Ascending aorta (tissue), 2 donors: ENCODE measurements around the gene DCDC2C. TPM values are rescaled to one million over a fixed set of nuclear protein-coding genes. Genes with fewer than 3 reads are reported as not detected.

Experiments used
- DNase-seq, 2 donors: peaks; one replicate each; pipeline ENCODE4 v3.0.0-alpha.2; 2019; ENCODE audit warnings: low spot score in 2 of 2
- H3K27ac ChIP-seq, 2 donors: fragments of 200-600 bp; sonication (generic); one replicate each; pipeline ENCODE4 v1.5.1; 2016 to 2017; ENCODE audit warnings: mild to moderate bottlenecking in 1 of 2
- H3K27me3 ChIP-seq: fragments of 200-600 bp; sonication (generic); one replicate; pipeline ENCODE4 v1.5.1; 2017
- H3K36me3 ChIP-seq, 2 donors: fragments of 200-600 bp; sonication (generic); one replicate each; pipeline ENCODE4 v1.5.1; 2016
- H3K4me1 ChIP-seq, 2 donors: fragments of 200-600 bp; sonication (generic); one replicate each; pipeline ENCODE4 v1.5.1; 2016 to 2017; ENCODE audit warnings: mild to moderate bottlenecking in 1 of 2
- H3K4me3 ChIP-seq, 2 donors: fragments of 200-600 bp; sonication (generic); one replicate each; pipeline ENCODE4 v1.5.1; 2016 to 2017; ENCODE audit warnings: mild to moderate bottlenecking in 1 of 2
- H3K9me3 ChIP-seq, 2 donors: fragments of 200-600 bp; sonication (generic); one replicate each; pipeline ENCODE4 v1.5.1; 2016
- intact Hi-C: fragments of 100-400 bp; cut with DNase I; formaldehyde crosslinking; loops from one replicate; pipeline ENCODE4 v1.15.1; 2023
- total RNA-seq: library from RNA; depleted of rRNA; stranded (reverse); fragments of >200 nt; gene quantifications from one replicate; pipeline ENCODE4 v1.1.0, GENCODE V29; 2016
- TF ChIP-seq, protein P1 (sequence below), 3 experiments: fragments of 200-600 bp in 2 of 3; fragments of 450-650 bp in 1 of 3; sonication (generic) in 2 of 3; IDR thresholded peaks; one replicate each; pipeline ENCODE4 v1.5.1; 2016 to 2019; ENCODE audit warnings: antibody characterized with exemption in 3 of 3, mild to moderate bottlenecking in 1 of 3, moderate library complexity in 1 of 3

The DCDC2C gene
- total RNA-seq, 1 donor from 2014 or later = 2.4 TPM

DNA sequence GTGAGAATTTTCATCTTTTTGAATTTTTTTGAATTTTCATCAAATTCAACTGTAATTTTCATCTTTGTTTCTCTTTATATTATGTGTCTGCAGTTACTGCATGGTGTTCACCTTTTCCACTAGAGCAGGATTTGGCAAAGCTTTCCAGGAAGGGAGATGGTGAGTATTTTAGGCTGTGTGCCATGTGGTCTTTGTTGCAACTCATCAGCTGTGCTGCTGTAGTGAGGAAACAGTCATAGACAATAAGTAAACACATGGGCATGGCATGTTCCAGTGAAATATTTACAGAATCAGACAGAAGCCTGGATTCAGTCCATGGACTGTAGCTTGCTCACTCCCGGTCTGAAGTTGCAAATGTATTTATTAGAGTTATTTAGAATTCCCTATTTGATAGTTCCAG lies 120.4 kb downstream of the DCDC2C start:
- Histone ChIP-seq H3K9me3 (no peaks in the 10 kb centered on the region), H3K36me3 (no peaks in the 10 kb centered on the region), H3K27me3 (no peaks in the 10 kb centered on the region), H3K4me3 (no peak overlapping the region), H3K27ac (no peak overlapping the region), H3K4me1 (no peaks in the 10 kb centered on the region)
- intact Hi-C loops = no loop called here
- DNase-seq = no peak
- TF ChIP-seq, protein P1, sequence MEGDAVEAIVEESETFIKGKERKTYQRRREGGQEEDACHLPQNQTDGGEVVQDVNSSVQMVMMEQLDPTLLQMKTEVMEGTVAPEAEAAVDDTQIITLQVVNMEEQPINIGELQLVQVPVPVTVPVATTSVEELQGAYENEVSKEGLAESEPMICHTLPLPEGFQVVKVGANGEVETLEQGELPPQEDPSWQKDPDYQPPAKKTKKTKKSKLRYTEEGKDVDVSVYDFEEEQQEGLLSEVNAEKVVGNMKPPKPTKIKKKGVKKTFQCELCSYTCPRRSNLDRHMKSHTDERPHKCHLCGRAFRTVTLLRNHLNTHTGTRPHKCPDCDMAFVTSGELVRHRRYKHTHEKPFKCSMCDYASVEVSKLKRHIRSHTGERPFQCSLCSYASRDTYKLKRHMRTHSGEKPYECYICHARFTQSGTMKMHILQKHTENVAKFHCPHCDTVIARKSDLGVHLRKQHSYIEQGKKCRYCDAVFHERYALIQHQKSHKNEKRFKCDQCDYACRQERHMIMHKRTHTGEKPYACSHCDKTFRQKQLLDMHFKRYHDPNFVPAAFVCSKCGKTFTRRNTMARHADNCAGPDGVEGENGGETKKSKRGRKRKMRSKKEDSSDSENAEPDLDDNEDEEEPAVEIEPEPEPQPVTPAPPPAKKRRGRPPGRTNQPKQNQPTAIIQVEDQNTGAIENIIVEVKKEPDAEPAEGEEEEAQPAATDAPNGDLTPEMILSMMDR (IDR thresholded peaks at IDR 0.05) = no peak

DNA sequence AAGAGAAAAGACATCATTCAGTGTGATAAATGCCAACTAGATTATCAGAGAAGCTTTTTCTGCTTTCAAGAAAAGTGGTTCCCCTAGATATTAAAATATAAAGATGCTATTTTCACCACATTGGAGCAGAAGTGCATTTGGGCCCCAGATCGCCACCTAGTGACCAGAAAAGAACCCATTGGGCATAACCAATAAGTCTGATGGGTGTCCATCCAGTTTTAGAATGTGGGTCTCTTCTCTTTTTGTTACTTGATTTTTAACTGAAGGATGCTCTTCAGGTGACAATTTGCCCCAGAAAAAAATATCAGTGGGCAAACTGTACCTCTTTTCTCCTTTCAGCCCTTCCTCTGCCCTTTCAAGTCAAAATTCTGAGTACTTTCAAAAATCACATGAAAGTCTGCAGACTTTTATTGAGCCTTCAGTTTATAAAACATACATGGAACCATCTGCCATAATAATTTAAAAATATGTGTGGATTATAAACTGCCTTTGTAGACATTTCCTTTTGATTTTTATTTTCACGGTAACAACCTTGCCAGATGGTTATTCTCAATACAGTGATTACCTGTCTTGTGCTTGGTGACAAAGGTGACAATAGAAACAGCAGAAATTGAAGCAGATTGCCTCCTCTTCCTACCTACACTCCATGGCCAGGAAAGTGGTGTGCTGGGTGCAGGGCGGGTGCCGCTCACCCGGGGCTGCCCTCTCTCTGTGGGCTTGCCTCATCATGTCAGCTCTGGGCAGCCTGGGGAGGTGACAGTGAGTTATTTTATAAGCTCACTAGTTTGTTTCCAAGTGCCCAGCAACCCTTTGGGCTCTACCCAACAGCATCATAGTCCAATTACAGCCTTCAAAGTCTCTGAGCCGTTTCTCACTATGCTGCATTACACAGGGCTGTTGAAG lies 124.5 kb downstream of the DCDC2C start:
- H3K9me3 ChIP-seq = no peaks in the 10 kb centered on the region
- no peaks in the 10 kb centered on the region for H3K4me1 ChIP-seq
- H3K27me3 ChIP-seq = no peaks in the 10 kb centered on the region
- no peak for DNase-seq
- no peak overlapping the region for H3K4me3 ChIP-seq
- H3K27ac ChIP-seq = no peak overlapping the region
- intact Hi-C loops = no loop called here
- TF ChIP-seq, protein P1 (IDR thresholded peaks at IDR 0.05) = peak in 2 of 3 experiments; percentile 25 to 45
- no peaks in the 10 kb centered on the region for H3K36me3 ChIP-seq

DNA sequence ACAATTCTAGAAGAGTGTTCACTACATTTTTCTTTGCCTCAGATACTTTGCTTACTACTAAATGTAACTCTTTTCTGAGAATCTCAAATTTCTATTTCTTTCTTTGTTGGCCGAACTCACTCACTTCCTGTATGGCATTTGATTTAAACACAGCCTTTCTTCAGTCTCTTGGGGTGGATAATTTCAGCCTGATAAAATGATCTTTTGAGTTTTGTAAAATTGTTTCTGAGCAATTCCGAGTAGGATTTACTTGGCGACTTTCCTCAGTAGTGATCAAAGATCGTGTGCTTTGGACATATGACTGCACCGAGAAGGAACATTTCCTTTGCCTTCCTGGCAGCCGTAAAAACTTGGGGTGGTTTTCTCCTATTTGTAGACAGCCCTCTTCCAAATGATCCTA lies 127.4 kb downstream of the DCDC2C start:
- Histone ChIP-seq H3K36me3 (no peaks in the 10 kb centered on the region), H3K27me3 (no peaks in the 10 kb centered on the region), H3K4me1 (no peaks in the 10 kb centered on the region), H3K4me3 (no peak overlapping the region), H3K9me3 (no peaks in the 10 kb centered on the region), H3K27ac (no peak overlapping the region)
- TF ChIP-seq, protein P1 (IDR thresholded peaks at IDR 0.05) = no peak
- DNase-seq = no peak
- intact Hi-C loops = no loop called here

DNA sequence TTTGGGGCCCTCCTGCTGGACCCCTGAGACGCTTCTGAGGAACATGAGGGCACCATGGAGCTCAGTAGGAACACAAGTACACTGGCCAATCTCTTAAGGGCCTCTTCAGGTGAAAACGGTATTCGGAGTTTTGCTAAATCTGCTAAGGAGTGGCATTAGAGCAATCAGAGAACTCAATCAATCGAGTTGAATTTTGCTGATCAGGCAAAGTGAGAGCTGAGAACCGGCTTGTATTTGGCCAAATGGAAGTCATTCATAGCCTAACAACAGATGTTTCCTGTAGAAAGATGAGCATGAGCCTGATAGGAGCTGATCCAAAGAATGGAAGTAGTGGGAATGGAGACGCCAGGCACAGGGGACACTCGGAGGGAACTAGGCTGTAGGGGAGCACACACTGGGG lies 133.7 kb downstream of the DCDC2C start:
- Histone ChIP-seq H3K4me3 (no peak overlapping the region), H3K27me3 (no peaks in the 10 kb centered on the region), H3K9me3 (no peaks in the 10 kb centered on the region), H3K4me1 (no peaks in the 10 kb centered on the region), H3K36me3 (no peaks in the 10 kb centered on the region), H3K27ac (no peak overlapping the region)
- TF ChIP-seq, protein P1 (IDR thresholded peaks at IDR 0.05) = no peak
- DNase-seq = no peak
- intact Hi-C loops = no loop called here

DNA sequence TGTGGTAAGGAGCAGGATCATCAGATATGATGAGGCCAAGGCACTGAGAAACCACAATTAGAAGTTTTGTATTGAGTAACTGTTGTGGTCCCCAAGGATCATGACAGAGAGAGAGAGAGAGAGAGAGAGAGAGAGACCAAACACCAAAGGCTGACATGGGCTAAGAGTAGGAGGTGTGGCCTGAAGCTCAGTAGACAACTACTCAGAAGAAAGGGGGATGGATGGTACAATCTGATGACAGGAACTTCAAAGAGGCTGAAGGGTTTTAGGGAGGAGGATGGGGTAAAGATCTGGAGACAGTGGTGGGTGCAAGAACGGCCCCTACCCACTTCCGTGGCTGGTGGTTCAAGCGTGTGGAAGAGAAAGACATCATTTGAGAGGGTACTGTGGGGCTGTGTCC lies 135.0 kb downstream of the DCDC2C start:
- Histone ChIP-seq H3K4me1 (no peaks in the 10 kb centered on the region), H3K36me3 (no peaks in the 10 kb centered on the region), H3K27ac (no peak overlapping the region), H3K4me3 (no peak overlapping the region), H3K27me3 (no peaks in the 10 kb centered on the region), H3K9me3 (no peaks in the 10 kb centered on the region)
- TF ChIP-seq, protein P1 (IDR thresholded peaks at IDR 0.05) = no peak
- intact Hi-C loops = no loop called here
- DNase-seq = no peak
